PC-9 (cell line): ENCODE data around the gene RHBDD1. TPM values are rescaled to one million over a fixed set of nuclear protein-coding genes. Genes with fewer than 3 reads are reported as not detected.
A peak's percentile ranks its signal among the peaks of the same experiment; 100 is the strongest.

Experiments
- BruUV-seq: library from RNA; stranded (reverse); fragments of 400-500 nt; replicated peaks from 2 replicates; lab custom pipeline; 2021; lab: Mats Ljungman, UMichigan
- CTCF ChIA-PET: fragments of 300-600 bp; sonication (Branson Sonifier 250); formaldehyde crosslinking; loops from one replicate; lab custom pipeline; 2022; ENCODE audit warnings: antibody characterized with exemption; lab: Charles Lee
- POLR2A ChIA-PET: fragments of 300-600 bp; sonication (Branson Sonifier 250); formaldehyde crosslinking; loops from one replicate; lab custom pipeline; 2022; ENCODE audit warnings: antibody characterized with exemption; ENCODE audit not compliant: unreplicated experiment; lab: Charles Lee
- DNase-seq, 2 experiments: peaks; one replicate each; pipeline versions ENCODE4 v3.0.0 to v3.0.0-alpha.2; 2015 to 2022; ENCODE audit warnings: mixed read lengths in 1 of 2
- H2AFZ ChIP-seq: fragments of 200-600 bp; sonication (generic); 2 replicates; pipeline ENCODE4 v1.8.1; 2017; ENCODE audit warnings: antibody characterized with exemption
- H3F3A ChIP-seq: fragments of 200-600 bp; sonication (generic); 2 replicates; pipeline ENCODE4 v1.8.1; 2017; ENCODE audit warnings: antibody characterized with exemption, mild to moderate bottlenecking, low read depth; ENCODE audit not compliant: insufficient read depth
- H3K27ac ChIP-seq: fragments of 200-600 bp; sonication (generic); 2 replicates; pipeline ENCODE4 v1.6.1; 2016; ENCODE audit warnings: mixed run types
- H3K27me3 ChIP-seq: fragments of 200-600 bp; sonication (generic); 2 replicates; pipeline ENCODE4 v1.6.1; 2016; ENCODE audit warnings: low read depth, mixed run types; ENCODE audit not compliant: insufficient read depth
- H3K36me3 ChIP-seq: fragments of 200-600 bp; sonication (generic); 2 replicates; pipeline ENCODE4 v1.6.1; 2016; ENCODE audit warnings: low read depth, mixed run types
- H3K4me1 ChIP-seq: fragments of 200-600 bp; sonication (generic); replicated peaks from 2 replicates; pipeline ENCODE4 v1.6.1; 2016; ENCODE audit warnings: mixed run types; ENCODE audit not compliant: insufficient read depth
- H3K4me2 ChIP-seq: fragments of 200-600 bp; sonication (generic); 2 replicates; pipeline ENCODE4 v1.6.1; 2017; ENCODE audit warnings: mixed run types
- H3K4me3 ChIP-seq: fragments of 200-600 bp; sonication (generic); 2 replicates; pipeline ENCODE4 v1.6.1; 2016; ENCODE audit warnings: mixed run types
- H3K79me2 ChIP-seq: fragments of 200-600 bp; sonication (generic); 2 replicates; pipeline ENCODE4 v1.6.1; 2017; ENCODE audit warnings: low read depth, mixed run types
- H3K9me2 ChIP-seq: fragments of 200-600 bp; sonication (generic); 2 replicates; pipeline ENCODE4 v1.8.1; 2017; ENCODE audit warnings: mild to moderate bottlenecking; ENCODE audit not compliant: insufficient read depth
- H3K9me3 ChIP-seq: fragments of 200-600 bp; sonication (generic); 2 replicates; pipeline ENCODE4 v1.8.1; 2016; ENCODE audit warnings: low read depth; ENCODE audit not compliant: insufficient read depth
- H4K20me1 ChIP-seq: fragments of 200-600 bp; sonication (generic); 2 replicates; pipeline ENCODE4 v1.8.1; 2017; ENCODE audit not compliant: insufficient read depth
- EZH2 ChIP-seq: fragments of 200-600 bp; sonication (generic); IDR thresholded peaks from 2 replicates; pipeline ENCODE4 v1.8.0; 2017; ENCODE audit warnings: antibody characterized with exemption, low read depth
- intact Hi-C: fragments of 100-400 bp; cut with micrococcal nuclease; formaldehyde crosslinking; loops from one replicate; pipeline ENCODE4 v1.10.0; 2022; ENCODE audit not compliant: unreplicated experiment
- total RNA-seq: library from RNA; stranded (reverse); gene quantifications from 2 replicates; pipeline ENCODE4 v1.2.3, GENCODE V29; 2021
- TF ChIP-seq, protein P1 (sequence below): fragments of 200-600 bp; sonication (generic); conservative IDR thresholded peaks from 2 replicates; pipeline ENCODE4 v1.6.1; 2017; ENCODE audit warnings: mixed run types, antibody characterized with exemption, mild to moderate bottlenecking, moderate library complexity

The RHBDD1 gene
- total RNA-seq, 1 experiment from 2014 or later, result 22.3 TPM

DNA sequence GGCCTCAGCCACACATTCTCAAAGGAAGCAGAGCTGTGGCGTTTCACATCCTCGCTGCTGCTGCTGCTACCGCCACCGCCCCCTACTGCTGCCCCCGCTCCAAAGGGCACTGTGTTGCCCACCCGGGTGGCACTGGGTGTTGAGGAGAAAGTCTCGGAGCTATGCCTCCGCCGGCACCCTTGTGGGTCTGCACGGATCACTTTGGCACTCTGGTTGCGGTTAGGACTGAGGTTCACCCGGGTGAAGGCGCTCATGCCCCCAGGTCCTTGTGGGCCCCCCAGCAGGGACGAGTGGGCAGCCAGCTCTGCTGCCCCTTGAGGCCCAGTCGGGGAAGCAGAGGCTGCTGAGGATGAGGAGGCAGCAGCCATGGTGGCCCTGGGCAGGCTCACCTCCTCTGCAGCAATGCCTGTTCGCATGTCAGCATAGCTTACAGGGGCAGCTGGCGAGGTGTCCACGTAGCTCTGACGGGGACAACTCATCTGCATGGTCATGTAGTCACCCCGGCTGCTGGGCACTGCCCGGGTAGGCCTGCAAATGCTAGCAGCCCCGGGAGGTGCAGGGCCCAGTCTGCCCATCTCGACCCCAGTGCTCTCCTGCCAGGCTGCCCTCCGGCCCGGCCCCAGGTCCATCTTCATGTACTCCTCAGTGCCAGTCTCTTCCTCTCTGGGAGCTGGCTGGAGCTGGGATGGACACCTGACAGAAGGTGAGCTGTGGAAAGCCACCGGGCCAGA, 40.4 kb upstream of the RHBDD1 start:
- Histone ChIP-seq H3K36me3 (peaks cover 22% of the 10 kb centered on the region; the same call in 1 of the 2 replicates), H3K4me2 (peak overlapping the region; percentile 89), H3K27ac (peak overlapping the region; percentile 84), H4K20me1 (peaks cover 8% of the 10 kb centered on the region; the same call in 1 of the 2 replicates), H3K9me2 (no peaks in the 10 kb centered on the region), H3K9me3 (no peaks in the 10 kb centered on the region), H3K4me1 (peaks cover 54% of the 10 kb centered on the region), H3K4me3 (peak overlapping the region; percentile 95), H3F3A (peaks cover 27% of the 10 kb centered on the region), H3K79me2 (peaks cover 88% of the 10 kb centered on the region), H2AFZ (no peak overlapping the region), H3K27me3 (no peaks in the 10 kb centered on the region)
- ChIA-PET POLR2A (interaction anchor here (0.5 to 0.6 kb wide), 3 partner anchors 18 to 692 kb away, joined by 3 to 4 read pairs (median 3); no protein-coding TSS in a partner anchor), CTCF (interaction anchor here (0.5 to 1.4 kb wide), 3 partner anchors 12 to 580 kb away, joined by 3 to 9 read pairs (median 6); no protein-coding TSS in a partner anchor)
- no TSS peak for BruUV-seq
- intact Hi-C loops, result loop anchor here (2.0 to 10.0 kb wide), 3 partner anchors 61 to 581 kb away; no protein-coding TSS in a partner anchor
- DNase-seq, result peak; percentile 3 to 43
- TF ChIP-seq, protein P1, sequence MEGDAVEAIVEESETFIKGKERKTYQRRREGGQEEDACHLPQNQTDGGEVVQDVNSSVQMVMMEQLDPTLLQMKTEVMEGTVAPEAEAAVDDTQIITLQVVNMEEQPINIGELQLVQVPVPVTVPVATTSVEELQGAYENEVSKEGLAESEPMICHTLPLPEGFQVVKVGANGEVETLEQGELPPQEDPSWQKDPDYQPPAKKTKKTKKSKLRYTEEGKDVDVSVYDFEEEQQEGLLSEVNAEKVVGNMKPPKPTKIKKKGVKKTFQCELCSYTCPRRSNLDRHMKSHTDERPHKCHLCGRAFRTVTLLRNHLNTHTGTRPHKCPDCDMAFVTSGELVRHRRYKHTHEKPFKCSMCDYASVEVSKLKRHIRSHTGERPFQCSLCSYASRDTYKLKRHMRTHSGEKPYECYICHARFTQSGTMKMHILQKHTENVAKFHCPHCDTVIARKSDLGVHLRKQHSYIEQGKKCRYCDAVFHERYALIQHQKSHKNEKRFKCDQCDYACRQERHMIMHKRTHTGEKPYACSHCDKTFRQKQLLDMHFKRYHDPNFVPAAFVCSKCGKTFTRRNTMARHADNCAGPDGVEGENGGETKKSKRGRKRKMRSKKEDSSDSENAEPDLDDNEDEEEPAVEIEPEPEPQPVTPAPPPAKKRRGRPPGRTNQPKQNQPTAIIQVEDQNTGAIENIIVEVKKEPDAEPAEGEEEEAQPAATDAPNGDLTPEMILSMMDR, result no peak

DNA sequence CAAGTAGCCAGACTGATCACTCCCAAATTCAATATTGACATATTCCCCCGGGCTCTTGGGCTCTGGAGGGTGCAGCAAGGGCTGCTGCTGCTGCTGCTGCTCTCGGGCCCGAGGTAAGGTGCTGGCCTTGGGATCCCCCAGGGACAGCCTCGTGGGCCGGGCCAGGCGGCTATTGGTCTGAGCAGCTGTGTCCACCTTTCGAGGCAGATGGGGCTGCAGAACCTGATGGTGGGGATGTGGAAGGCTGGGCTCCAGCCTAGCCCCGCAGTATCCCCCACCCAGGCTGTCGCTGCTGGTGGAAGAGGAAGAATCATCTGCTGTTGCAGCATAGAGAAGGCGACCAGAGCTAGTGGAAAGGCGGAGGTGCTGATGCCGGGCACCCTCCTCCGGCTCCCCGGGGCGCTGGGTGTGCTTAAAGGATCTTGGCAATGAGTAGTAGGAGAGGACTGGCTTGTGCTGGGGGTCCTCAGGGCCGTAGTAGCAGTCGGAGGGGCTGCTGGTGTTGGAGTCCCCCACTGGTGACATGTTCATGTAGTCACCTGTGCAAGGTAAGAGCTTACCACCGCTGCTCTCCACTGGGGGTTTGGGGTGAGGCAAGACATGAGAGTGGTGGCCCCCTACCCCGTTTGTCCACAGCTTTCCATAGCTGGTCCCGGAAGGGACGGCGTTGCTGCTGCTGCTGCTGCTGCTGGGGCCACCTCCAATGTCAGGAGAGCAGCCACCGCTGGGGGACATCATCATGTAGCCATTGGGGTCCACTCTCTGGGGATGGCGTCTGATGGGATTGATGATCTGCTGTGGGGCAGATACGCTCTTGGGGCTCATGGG, 39.6 kb upstream of the RHBDD1 start:
- no peak for DNase-seq
- peak overlapping the region; percentile 95 for H3K4me3 ChIP-seq
- peaks cover 8% of the 10 kb centered on the region; the same call in 1 of the 2 replicates for H4K20me1 ChIP-seq
- no peak for TF ChIP-seq EZH2
- TF ChIP-seq, protein P1, result no peak
- peak overlapping the region; percentile 89 for H3K4me2 ChIP-seq
- peaks cover 80% of the 10 kb centered on the region for H3K79me2 ChIP-seq
- H2AFZ ChIP-seq, result no peak overlapping the region
- peaks cover 29% of the 10 kb centered on the region for H3F3A ChIP-seq
- BruUV-seq, result no TSS peak
- intact Hi-C loops, result loop anchor here (10.0 kb wide), 2 partner anchors 61 to 581 kb away; no protein-coding TSS in a partner anchor
- H3K9me2 ChIP-seq, result no peaks in the 10 kb centered on the region
- H3K36me3 ChIP-seq, result peaks cover 22% of the 10 kb centered on the region; the same call in 1 of the 2 replicates
- ChIA-PET POLR2A (interaction anchor here (0.7 kb wide), 1 partner anchor 681 kb away, joined by 3 read pairs; no protein-coding TSS in a partner anchor), CTCF (interaction anchor here (0.5 to 1.4 kb wide), 2 partner anchors 317 to 581 kb away, joined by 6 to 9 read pairs; no protein-coding TSS in a partner anchor)
- H3K27ac ChIP-seq, result peak overlapping the region; percentile 84
- no peaks in the 10 kb centered on the region for H3K27me3 ChIP-seq
- H3K9me3 ChIP-seq, result no peaks in the 10 kb centered on the region
- peaks cover 52% of the 10 kb centered on the region for H3K4me1 ChIP-seq

DNA sequence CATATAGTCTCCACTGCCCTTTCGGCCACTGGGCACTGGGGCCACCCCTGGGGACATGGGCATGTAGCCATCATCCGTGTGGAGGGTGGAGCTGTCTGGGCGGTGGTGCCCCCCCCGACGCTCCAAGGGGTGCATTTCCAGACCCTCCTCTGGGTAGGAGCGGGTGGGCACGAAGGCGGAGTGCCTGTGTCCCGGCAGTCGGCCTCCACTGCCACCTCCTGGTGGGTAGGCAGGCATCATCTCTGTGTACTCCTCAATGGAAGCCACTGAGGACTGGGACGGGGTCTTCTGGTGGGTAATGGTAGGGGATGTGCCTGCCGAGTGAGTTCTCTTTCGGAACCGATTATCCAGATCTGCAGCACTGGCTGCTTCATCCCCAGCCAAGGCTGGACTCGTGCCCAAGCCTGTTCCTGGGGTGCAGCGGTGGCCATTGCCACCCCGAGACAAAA, 39.0 kb upstream of the RHBDD1 start:
- Histone ChIP-seq H2AFZ (no peak overlapping the region), H3K27me3 (no peaks in the 10 kb centered on the region), H3K36me3 (peaks cover 22% of the 10 kb centered on the region; the same call in 1 of the 2 replicates), H3K9me2 (no peaks in the 10 kb centered on the region), H3K79me2 (peaks cover 76% of the 10 kb centered on the region), H3K27ac (no peak overlapping the region), H3K4me1 (peaks cover 51% of the 10 kb centered on the region), H3F3A (peaks cover 29% of the 10 kb centered on the region), H4K20me1 (peaks cover 8% of the 10 kb centered on the region; the same call in 1 of the 2 replicates), H3K4me3 (peak overlapping the region; percentile 95; the same call in 1 of the 2 replicates), H3K9me3 (no peaks in the 10 kb centered on the region), H3K4me2 (peak overlapping the region; percentile 89)
- no TSS peak for BruUV-seq
- POLR2A ChIA-PET, result interaction anchor here (0.7 kb wide), 1 partner anchor 682 kb away, joined by 3 read pairs; no protein-coding TSS in a partner anchor
- TF ChIP-seq, protein P1, result peak; percentile 45; the same call in 1 of the 2 replicates
- no peak for TF ChIP-seq EZH2
- DNase-seq, result no peak
- intact Hi-C loops, result loop anchor here (10.0 kb wide), 2 partner anchors 62 to 582 kb away; no protein-coding TSS in a partner anchor
- CTCF ChIA-PET, result no interaction called here
